Astrocyte (in vitro differentiated cells and primary cell): Measurements from ENCODE around the gene MDFI. TPM values are rescaled to one million over a fixed set of nuclear protein-coding genes. Genes with fewer than 3 reads are reported as not detected.
A peak's percentile ranks its signal among the peaks of the same experiment; 100 is the strongest.

Experiments used
- DNase-seq: peaks from one replicate; pipeline ENCODE4 v3.0.0-alpha.2; 2010; ENCODE audit warnings: low read depth
- FAIRE-seq: peaks from 2 replicates; lab custom pipeline; 2011; peaks lifted over from hg19 to GRCh38; lab: Jason Lieb, UNC
- H2AFZ ChIP-seq: 2 replicates; pipeline ENCODE4 v1.6.0; 2012; ENCODE audit warnings: low read depth, low read length, inconsistent platforms
- H3K27ac ChIP-seq: 2 replicates; pipeline ENCODE4 v1.5.1; 2011; ENCODE audit warnings: low read depth, low read length, inconsistent platforms
- H3K27me3 ChIP-seq: 2 replicates; pipeline ENCODE4 v1.6.0; 2011; ENCODE audit warnings: low read length, inconsistent platforms; ENCODE audit not compliant: insufficient read depth
- H3K36me3 ChIP-seq: 2 replicates; pipeline ENCODE4 v1.5.1; 2011; ENCODE audit warnings: low read length, inconsistent platforms; ENCODE audit not compliant: insufficient read depth
- H3K4me1 ChIP-seq: 2 replicates; pipeline ENCODE4 v1.5.1; 2011; ENCODE audit warnings: low read length, inconsistent platforms; ENCODE audit not compliant: insufficient read depth
- H3K4me2 ChIP-seq: 2 replicates; pipeline ENCODE4 v1.6.0; 2012; ENCODE audit warnings: low read length, inconsistent platforms
- H3K4me3 ChIP-seq: 2 replicates; pipeline ENCODE4 v1.5.1; 2011; ENCODE audit warnings: low read depth, mild to moderate bottlenecking, low read length, inconsistent platforms; ENCODE audit not compliant: insufficient read depth
- H3K79me2 ChIP-seq: 2 replicates; pipeline ENCODE4 v1.6.0; 2012; ENCODE audit warnings: mild to moderate bottlenecking, low read length, inconsistent platforms; ENCODE audit not compliant: insufficient read depth
- H3K9ac ChIP-seq: 2 replicates; pipeline ENCODE4 v1.6.0; 2012; ENCODE audit warnings: mild to moderate bottlenecking, low read length, inconsistent platforms
- H3K9me3 ChIP-seq: 2 replicates; pipeline ENCODE4 v1.5.1; 2012; ENCODE audit warnings: low read depth, mild to moderate bottlenecking, low read length, inconsistent platforms; ENCODE audit not compliant: insufficient read depth
- H4K20me1 ChIP-seq: 2 replicates; pipeline ENCODE4 v1.6.0; 2012; ENCODE audit warnings: low read length, inconsistent platforms; ENCODE audit not compliant: insufficient read depth
- H3K27ac Mint-ChIP-seq: one replicate; pipeline ENCODE4 v1.8.0; 2021; ENCODE audit warnings: mild to moderate bottlenecking, mixed read lengths; ENCODE audit not compliant: unreplicated experiment
- H3K27me3 Mint-ChIP-seq: one replicate; pipeline ENCODE4 v1.8.0; 2021; ENCODE audit warnings: low read depth, mixed read lengths; ENCODE audit not compliant: unreplicated experiment
- H3K36me3 Mint-ChIP-seq: one replicate; pipeline ENCODE4 v1.8.0; 2021; ENCODE audit warnings: low read depth, mixed read lengths; ENCODE audit not compliant: unreplicated experiment
- H3K4me1 Mint-ChIP-seq: one replicate; pipeline ENCODE4 v1.8.0; 2021; ENCODE audit warnings: low read depth, mixed read lengths; ENCODE audit not compliant: unreplicated experiment
- H3K4me3 Mint-ChIP-seq: one replicate; pipeline ENCODE4 v1.8.0; 2021; ENCODE audit warnings: mild to moderate bottlenecking, moderate library complexity, mixed read lengths; ENCODE audit not compliant: unreplicated experiment
- H3K9me3 Mint-ChIP-seq: one replicate; pipeline ENCODE4 v1.8.0; 2021; ENCODE audit warnings: mild to moderate bottlenecking, mixed read lengths; ENCODE audit not compliant: unreplicated experiment
- EZH2 ChIP-seq: IDR thresholded peaks from 2 replicates; pipeline ENCODE4 v1.6.1; 2012; ENCODE audit warnings: mild to moderate bottlenecking, low read length, inconsistent platforms; ENCODE audit not compliant: insufficient read depth
- total RNA-seq: library from RNA; stranded (reverse); gene quantifications from 2 replicates; pipeline ENCODE4 v1.2.1, GENCODE V29; 2021
- TF ChIP-seq, protein P1 (sequence below): IDR thresholded peaks from 2 replicates; pipeline ENCODE4 v1.5.1; 2011; ENCODE audit warnings: low read depth, mild to moderate bottlenecking, inconsistent platforms, low read length, moderate library complexity; ENCODE audit not compliant: insufficient read depth

The MDFI gene
- total RNA-seq, 1 donor from 2014 or later, result 144 TPM

DNA sequence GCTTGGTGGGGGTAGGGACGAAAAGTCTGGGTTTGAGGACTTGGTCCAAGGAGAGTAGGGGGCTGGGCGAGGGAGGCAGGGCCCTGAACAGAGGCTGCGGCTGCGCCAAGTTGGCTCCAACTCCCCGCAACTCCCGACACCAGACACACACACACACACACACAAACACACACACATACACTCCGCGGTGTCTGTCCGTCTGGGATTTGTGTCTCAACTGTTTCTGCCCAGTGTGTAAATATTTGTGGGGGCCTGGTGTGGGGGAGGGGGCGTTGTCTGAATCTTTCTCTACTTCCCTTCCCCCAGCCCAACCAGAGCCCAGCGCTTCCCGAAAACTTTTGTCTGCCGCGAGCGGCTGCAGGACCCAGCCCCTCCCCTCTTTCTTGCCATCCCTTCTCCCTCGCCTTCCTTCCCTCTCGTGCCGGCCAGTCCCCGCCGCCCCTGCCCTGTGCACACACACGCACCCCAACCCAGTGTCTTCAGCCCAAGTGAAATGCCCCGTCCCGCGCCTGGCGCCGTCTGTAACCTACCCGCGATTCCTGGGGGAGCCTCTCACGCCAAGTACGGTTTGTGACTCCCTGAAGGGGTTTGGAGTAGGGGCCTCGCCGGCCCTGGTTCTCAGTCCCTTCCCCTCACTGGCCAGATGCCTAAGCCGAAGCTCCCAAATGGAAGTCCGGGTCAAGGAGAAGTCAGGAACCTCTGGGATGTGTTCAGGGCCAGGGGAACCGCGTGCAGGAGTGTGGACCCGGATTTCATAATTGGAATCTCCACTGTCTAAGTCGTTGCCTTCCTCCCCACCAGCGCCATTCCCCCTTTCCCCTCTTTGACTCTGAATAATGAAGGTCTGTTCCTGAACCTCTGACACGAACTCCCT is 904 bp downstream of the MDFI start:
- Histone ChIP-seq H4K20me1 (peaks cover 52% of the 10 kb centered on the region), H3K9ac (peak overlapping the region; percentile 71), H3K27ac (no peak overlapping the region), H3K36me3 (no peaks in the 10 kb centered on the region), H3K4me3 (peak overlapping the region; percentile 71), H3K4me1 (peaks cover 39% of the 10 kb centered on the region), H3K4me2 (peak overlapping the region; percentile 98), H3K79me2 (peaks cover 35% of the 10 kb centered on the region), H3K27me3 (no peaks in the 10 kb centered on the region), H3K9me3 (no peaks in the 10 kb centered on the region), H2AFZ (peak overlapping the region; percentile 65)
- FAIRE-seq (no peak), DNase-seq (peak; percentile 61)
- Mint-ChIP-seq H3K9me3 (no peaks in the 10 kb centered on the region), H3K4me1 (peaks cover 62% of the 10 kb centered on the region), H3K36me3 (peaks cover 18% of the 10 kb centered on the region), H3K27me3 (no peaks in the 10 kb centered on the region), H3K4me3 (peak overlapping the region; percentile 96), H3K27ac (peak overlapping the region; percentile 96)
- TF ChIP-seq EZH2, result no peak
- TF ChIP-seq, protein P1, sequence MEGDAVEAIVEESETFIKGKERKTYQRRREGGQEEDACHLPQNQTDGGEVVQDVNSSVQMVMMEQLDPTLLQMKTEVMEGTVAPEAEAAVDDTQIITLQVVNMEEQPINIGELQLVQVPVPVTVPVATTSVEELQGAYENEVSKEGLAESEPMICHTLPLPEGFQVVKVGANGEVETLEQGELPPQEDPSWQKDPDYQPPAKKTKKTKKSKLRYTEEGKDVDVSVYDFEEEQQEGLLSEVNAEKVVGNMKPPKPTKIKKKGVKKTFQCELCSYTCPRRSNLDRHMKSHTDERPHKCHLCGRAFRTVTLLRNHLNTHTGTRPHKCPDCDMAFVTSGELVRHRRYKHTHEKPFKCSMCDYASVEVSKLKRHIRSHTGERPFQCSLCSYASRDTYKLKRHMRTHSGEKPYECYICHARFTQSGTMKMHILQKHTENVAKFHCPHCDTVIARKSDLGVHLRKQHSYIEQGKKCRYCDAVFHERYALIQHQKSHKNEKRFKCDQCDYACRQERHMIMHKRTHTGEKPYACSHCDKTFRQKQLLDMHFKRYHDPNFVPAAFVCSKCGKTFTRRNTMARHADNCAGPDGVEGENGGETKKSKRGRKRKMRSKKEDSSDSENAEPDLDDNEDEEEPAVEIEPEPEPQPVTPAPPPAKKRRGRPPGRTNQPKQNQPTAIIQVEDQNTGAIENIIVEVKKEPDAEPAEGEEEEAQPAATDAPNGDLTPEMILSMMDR, result no peak

DNA sequence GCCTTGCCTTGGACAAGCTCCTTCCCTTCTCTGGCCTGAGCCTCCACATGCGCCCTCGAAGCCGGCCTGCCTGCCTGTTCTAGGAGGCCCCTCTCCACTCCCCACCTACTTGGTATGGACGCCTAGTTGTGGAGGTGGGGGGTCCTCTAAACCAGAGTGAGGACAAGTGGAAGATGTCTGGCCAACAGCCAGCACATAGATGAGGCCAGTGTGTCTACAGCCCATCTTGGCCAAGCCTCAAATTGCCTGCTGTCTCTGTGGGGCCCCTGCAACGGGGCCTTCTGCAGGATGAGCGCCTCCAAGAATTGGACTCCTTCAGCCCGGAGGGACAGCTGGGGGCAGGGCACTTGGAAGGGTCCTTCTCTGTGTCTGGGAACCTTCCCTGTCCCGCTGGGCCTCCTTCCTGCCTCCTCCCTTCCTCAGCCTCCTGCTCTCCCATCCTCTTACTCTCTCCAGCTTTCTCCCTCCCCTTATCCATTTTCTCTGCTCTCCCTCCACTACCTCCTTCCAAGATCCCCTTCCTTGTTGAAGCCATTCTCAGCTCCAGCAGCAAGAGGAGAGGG is 1.6 kb downstream of the MDFI start:
- H2AFZ ChIP-seq, result peak overlapping the region; percentile 65
- H3K27me3 ChIP-seq, result no peaks in the 10 kb centered on the region

More for the DNA sequence above, 1.6 kb downstream of the MDFI start:
- H3K4me2 ChIP-seq, result peak overlapping the region; percentile 98
- DNase-seq, result no peak
- peaks cover 35% of the 10 kb centered on the region for H3K79me2 ChIP-seq
- Mint-ChIP-seq H3K36me3 (peaks cover 18% of the 10 kb centered on the region), H3K4me1 (peaks cover 60% of the 10 kb centered on the region), H3K27ac (peak overlapping the region; percentile 96), H3K9me3 (no peaks in the 10 kb centered on the region), H3K27me3 (no peaks in the 10 kb centered on the region), H3K4me3 (peak overlapping the region; percentile 96)
- TF ChIP-seq, protein P1, result no peak
- no peak for TF ChIP-seq EZH2
- FAIRE-seq, result no peak
- peak overlapping the region; percentile 71 for H3K9ac ChIP-seq
- H3K9me3 ChIP-seq, result no peaks in the 10 kb centered on the region
- H3K27ac ChIP-seq, result no peak overlapping the region
- no peaks in the 10 kb centered on the region for H3K36me3 ChIP-seq
- H4K20me1 ChIP-seq, result peaks cover 59% of the 10 kb centered on the region
- H3K4me3 ChIP-seq, result peak overlapping the region; percentile 71
- H3K4me1 ChIP-seq, result peaks cover 32% of the 10 kb centered on the region
